ENCODE results near the gene PHF24.
"Not testable (repeated sequence)": the region's sequence is repeated elsewhere in the genome, so short reads cannot be mapped to it uniquely, and the experiment has no call there.

Gene PHF24

GRCh38 chr9:34957492-34958410, at the start of gene PHF24:
Gene PHF24, plus strand, starts transcription at chr9:34958285. Its CDS starts 13,014 bp downstream, at chr9:34971299.
- no peak for DNase-seq (ENCODE audit: low read depth)

GRCh38 chr9:34927061-34927460, 31.0 kb upstream of the PHF24 start:
- no peak for DNase-seq (ENCODE audit: low read depth)

GRCh38 chr9:34928921-34929320, 29.2 kb upstream of the PHF24 start:
- DNase-seq (ENCODE audit: low read depth): no peak

- DNase-seq (ENCODE audit: low read depth): no peak
Measured at GRCh38 chr9:34929506-34930102, 28.5 kb upstream of the PHF24 start.

- DNase-seq (ENCODE audit: low read depth): not testable (repeated sequence)
Measured at GRCh38 chr9:34939989-34940388, 18.1 kb upstream of the PHF24 start.

GRCh38 chr9:34948451-34948850, 9.6 kb upstream of the PHF24 start:
- no peak for DNase-seq (ENCODE audit: low read depth)

GRCh38 chr9:34954225-34954624, 3.9 kb upstream of the PHF24 start:
- no peak for DNase-seq (ENCODE audit: low read depth)

GRCh38 chr9:34956066-34956465, 2.0 kb upstream of the PHF24 start:
- not testable (repeated sequence) for DNase-seq (ENCODE audit: low read depth)

- no peak for DNase-seq (ENCODE audit: low read depth)
Measured at GRCh38 chr9:34956648-34957047, 1.4 kb upstream of the PHF24 start.

- no peak for DNase-seq (ENCODE audit: low read depth)
Measured at GRCh38 chr9:34958411-34958982, 412 bp downstream of the PHF24 start.

GRCh38 chr9:34959461-34959860, 1.4 kb downstream of the PHF24 start:
- no peak for DNase-seq (ENCODE audit: low read depth)

GRCh38 chr9:34961574-34962490, 3.7 kb downstream of the PHF24 start:
- no peak for DNase-seq (ENCODE audit: low read depth)

GRCh38 chr9:34962546-34962945, 4.5 kb downstream of the PHF24 start:
- DNase-seq (ENCODE audit: low read depth): no peak

- no peak for DNase-seq (ENCODE audit: low read depth)
Measured at GRCh38 chr9:34963552-34963951, 5.5 kb downstream of the PHF24 start.

- no peak for DNase-seq (ENCODE audit: low read depth)
Measured at GRCh38 chr9:34964458-34964857, 6.4 kb downstream of the PHF24 start.

- DNase-seq (ENCODE audit: low read depth): no peak
Measured at GRCh38 chr9:34971146-34971811, 13.2 kb downstream of the PHF24 start.

GRCh38 chr9:34974664-34975063, 16.6 kb downstream of the PHF24 start:
- no peak for DNase-seq (ENCODE audit: low read depth)

- no peak for DNase-seq (ENCODE audit: low read depth)
Measured at GRCh38 chr9:34976441-34976840, 18.4 kb downstream of the PHF24 start.

- DNase-seq (ENCODE audit: low read depth): no peak
Measured at GRCh38 chr9:34976992-34977391, 18.9 kb downstream of the PHF24 start.

GRCh38 chr9:34980181-34980761, 22.2 kb downstream of the PHF24 start:
- no peak for DNase-seq (ENCODE audit: low read depth)

- DNase-seq (ENCODE audit: low read depth): no peak
Measured at GRCh38 chr9:34982361-34982760, 24.3 kb downstream of the PHF24 start.
